Lower leg skin (tissue), 3 donors: ENCODE data around the gene SKIL.

Experiments
- CTCF ChIP-seq, 3 donors: fragments of 450-650 bp; IDR thresholded peaks; one replicate each; pipeline ENCODE4 v1.5.1; 2016; ENCODE audit warnings: antibody characterized with exemption in 3 of 3, mild to moderate bottlenecking in 3 of 3, moderate library complexity in 2 of 3
- POLR2A ChIP-seq, 2 donors: fragments of 450-650 bp; IDR thresholded peaks; one replicate each; pipeline ENCODE4 v1.6.1; 2016 to 2017; ENCODE audit warnings: antibody characterized with exemption in 2 of 2, mild to moderate bottlenecking in 1 of 2, moderate library complexity in 1 of 2

GRCh38 chr3:170363471-170363994 is 6.0 kb downstream of the SKIL start:
- TF ChIP-seq CTCF (IDR thresholded peaks at IDR 0.05) = no peak
- no peak for TF ChIP-seq POLR2A (IDR thresholded peaks at IDR 0.05)
